ENCODE data around the gene BCS1L. TPM values are rescaled to one million over a fixed set of nuclear protein-coding genes. Genes with fewer than 3 reads are reported as not detected.

The BCS1L gene
- total and polyA plus RNA-seq, 7 donors, result 13.4 to 42.5 (median 24.8) TPM

DNA sequence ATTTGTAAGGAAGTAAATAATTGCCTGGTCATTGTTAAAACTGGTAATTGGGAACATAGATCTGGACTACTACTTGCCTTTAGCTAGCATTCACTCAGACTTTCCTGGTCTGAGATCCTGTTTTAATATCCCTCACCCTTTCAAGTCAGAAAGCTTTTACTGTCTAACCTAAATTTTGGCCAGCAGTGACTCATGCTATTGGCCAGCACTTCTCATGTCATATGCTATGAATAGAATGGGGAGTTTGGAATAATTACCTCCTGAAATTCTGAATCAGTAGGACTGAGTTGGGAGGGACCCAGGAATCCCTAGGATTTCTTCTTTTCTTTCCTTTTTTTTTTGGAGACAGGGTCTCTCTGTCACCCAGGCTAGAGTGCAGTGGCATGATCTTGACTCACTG, 31.8 kb downstream of the BCS1L start:
- DNase-seq, result no peak
- intact Hi-C loops (cut with DNase I), result no loop called here

DNA sequence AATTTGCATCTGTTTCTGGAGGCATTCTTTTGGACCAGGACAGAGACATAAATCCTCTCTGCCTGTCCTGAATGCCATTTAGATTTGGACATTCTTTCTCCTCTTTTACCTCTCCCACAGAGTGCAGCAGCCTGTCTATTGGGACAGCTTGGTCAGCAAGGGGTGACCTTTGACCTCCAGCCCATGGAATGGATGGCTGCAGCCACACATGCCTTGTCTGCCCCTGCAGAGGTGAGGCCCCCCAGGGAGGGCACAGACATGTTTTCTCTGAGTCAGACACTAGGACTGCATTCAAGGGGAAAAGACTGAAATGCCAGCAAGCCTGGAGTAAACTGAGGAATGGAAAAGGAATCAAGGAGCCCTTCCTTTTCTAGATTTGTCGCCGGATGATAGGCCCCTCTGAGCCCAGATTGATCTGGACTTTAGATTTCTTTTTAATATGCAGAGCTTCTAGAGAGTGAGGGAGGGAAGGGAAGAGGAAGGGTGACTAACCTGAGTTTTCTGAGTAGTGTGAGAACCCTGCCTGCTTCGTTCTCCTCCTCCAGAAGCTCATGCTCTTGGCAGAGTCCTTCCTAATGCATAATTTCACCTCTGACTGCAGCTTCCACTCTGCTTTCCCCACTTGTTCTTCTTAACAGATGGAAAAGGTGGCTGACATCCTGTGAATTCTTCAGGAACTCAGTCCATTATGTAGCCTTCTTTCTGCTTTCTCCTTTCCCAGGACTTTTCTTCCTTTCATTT, 35.1 kb downstream of the BCS1L start:
- peaks cover 0 to 4% (median 0%) of the 10 kb centered on the region in 4 donors for H3K4me1 ChIP-seq
- peaks cover 0 to 86% (median 29%) of the 10 kb centered on the region in 4 donors for H3K36me3 ChIP-seq
- intact Hi-C loops (cut with DNase I), result no loop called here
- TF ChIP-seq POLR2A (IDR thresholded peaks at IDR 0.05) (no peak), POLR2AphosphoS5 (IDR thresholded peaks at IDR 0.05) (no peak), EP300 (IDR thresholded peaks at IDR 0.05) (no peak)
- TF ChIP-seq, protein P1, sequence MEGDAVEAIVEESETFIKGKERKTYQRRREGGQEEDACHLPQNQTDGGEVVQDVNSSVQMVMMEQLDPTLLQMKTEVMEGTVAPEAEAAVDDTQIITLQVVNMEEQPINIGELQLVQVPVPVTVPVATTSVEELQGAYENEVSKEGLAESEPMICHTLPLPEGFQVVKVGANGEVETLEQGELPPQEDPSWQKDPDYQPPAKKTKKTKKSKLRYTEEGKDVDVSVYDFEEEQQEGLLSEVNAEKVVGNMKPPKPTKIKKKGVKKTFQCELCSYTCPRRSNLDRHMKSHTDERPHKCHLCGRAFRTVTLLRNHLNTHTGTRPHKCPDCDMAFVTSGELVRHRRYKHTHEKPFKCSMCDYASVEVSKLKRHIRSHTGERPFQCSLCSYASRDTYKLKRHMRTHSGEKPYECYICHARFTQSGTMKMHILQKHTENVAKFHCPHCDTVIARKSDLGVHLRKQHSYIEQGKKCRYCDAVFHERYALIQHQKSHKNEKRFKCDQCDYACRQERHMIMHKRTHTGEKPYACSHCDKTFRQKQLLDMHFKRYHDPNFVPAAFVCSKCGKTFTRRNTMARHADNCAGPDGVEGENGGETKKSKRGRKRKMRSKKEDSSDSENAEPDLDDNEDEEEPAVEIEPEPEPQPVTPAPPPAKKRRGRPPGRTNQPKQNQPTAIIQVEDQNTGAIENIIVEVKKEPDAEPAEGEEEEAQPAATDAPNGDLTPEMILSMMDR (IDR thresholded peaks at IDR 0.05), result no peak
- no peaks in the 10 kb centered on the region for H3K9me3 ChIP-seq
- no peak overlapping the region for H3K27ac ChIP-seq
- no peaks in the 10 kb centered on the region for H3K27me3 ChIP-seq
- 95% methylated on average over 3 of the region's 3 CpGs for WGBS, 2 donors
- no peak overlapping the region for H3K4me3 ChIP-seq
- no peak for DNase-seq

More for the DNA sequence above, 31.8 kb downstream of the BCS1L start:
- Histone ChIP-seq H3K36me3 (peaks cover 0 to 76% (median 18%) of the 10 kb centered on the region in 4 donors), H3K27me3 (no peaks in the 10 kb centered on the region), H3K4me1 (peaks cover 0 to 4% (median 0%) of the 10 kb centered on the region in 4 donors), H3K27ac (peak overlapping the region in 1 of 4 donors; percentile 40), H3K9me3 (no peaks in the 10 kb centered on the region), H3K4me3 (no peak overlapping the region)
- TF ChIP-seq, protein P1 (IDR thresholded peaks at IDR 0.05), result no peak
- TF ChIP-seq EP300 (IDR thresholded peaks at IDR 0.05) (no peak), POLR2AphosphoS5 (IDR thresholded peaks at IDR 0.05) (no peak), POLR2A (IDR thresholded peaks at IDR 0.05) (no peak)

DNA sequence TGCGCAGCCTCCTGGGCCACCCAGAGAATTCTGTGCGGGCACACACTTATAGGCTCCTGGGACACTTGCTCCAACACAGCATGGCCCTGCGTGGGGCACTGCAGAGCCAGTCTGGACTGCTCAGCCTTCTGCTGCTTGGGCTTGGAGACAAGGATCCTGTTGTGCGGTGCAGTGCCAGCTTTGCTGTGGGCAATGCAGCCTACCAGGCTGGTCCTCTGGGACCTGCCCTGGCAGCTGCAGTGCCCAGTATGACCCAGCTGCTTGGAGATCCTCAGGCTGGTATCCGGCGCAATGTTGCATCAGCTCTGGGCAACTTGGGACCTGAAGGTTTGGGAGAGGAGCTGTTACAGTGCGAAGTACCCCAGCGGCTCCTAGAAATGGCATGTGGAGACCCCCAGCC, 39.4 kb downstream of the BCS1L start:
- H3K4me3 ChIP-seq, result no peak overlapping the region

DNA sequence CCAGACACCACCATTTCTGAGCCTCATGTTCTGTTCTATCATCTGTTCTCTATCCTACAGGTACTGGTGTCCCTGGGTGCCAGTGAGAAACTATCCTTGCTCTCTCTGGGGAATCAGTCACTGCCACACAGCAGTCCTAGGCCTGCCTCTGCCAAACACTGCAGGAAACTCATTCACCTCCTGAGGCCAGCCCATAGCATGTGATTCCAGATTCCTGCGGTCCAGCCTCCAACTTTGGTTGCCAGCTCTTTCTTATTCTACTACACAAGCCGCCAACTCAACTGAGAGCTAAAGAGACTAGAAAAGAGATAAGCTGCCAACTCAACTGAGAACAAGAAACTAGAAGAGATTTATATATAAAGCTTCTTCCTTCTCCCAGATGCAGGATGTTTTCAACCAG, 42.3 kb downstream of the BCS1L start:
- no peak for DNase-seq
- no peak for TF ChIP-seq POLR2A (IDR thresholded peaks at IDR 0.05)
- TF ChIP-seq, protein P1 (IDR thresholded peaks at IDR 0.05), result no peak
- TF ChIP-seq POLR2AphosphoS5 (IDR thresholded peaks at IDR 0.05), result no peak
- TF ChIP-seq EP300 (IDR thresholded peaks at IDR 0.05), result no peak
- Histone ChIP-seq H3K27me3 (no peaks in the 10 kb centered on the region), H3K4me1 (no peaks in the 10 kb centered on the region), H3K4me3 (no peak overlapping the region), H3K27ac (no peak overlapping the region), H3K36me3 (peaks cover 0 to 43% (median 17%) of the 10 kb centered on the region in 4 donors), H3K9me3 (no peaks in the 10 kb centered on the region)
- intact Hi-C loops (cut with DNase I), result no loop called here
- 88 to 96% methylated on average over 2 of the region's 2 CpGs for WGBS, 2 donors

More for the DNA sequence above, 39.4 kb downstream of the BCS1L start:
- TF ChIP-seq POLR2A (IDR thresholded peaks at IDR 0.05) (no peak), POLR2AphosphoS5 (IDR thresholded peaks at IDR 0.05) (no peak), EP300 (IDR thresholded peaks at IDR 0.05) (no peak)
- TF ChIP-seq, protein P1 (IDR thresholded peaks at IDR 0.05), result no peak
- Histone ChIP-seq H3K4me1 (no peaks in the 10 kb centered on the region), H3K27me3 (no peaks in the 10 kb centered on the region), H3K36me3 (peaks cover 0 to 64% (median 20%) of the 10 kb centered on the region in 4 donors), H3K27ac (no peak overlapping the region), H3K9me3 (no peaks in the 10 kb centered on the region)
- no peak for DNase-seq
- intact Hi-C loops (cut with DNase I), result no loop called here
- WGBS, 2 donors, result 96 to 97% methylated on average over 8 of the region's 8 CpGs

Measured in sigmoid colon (tissue), 7 donors.